GM21717 (cell line): ENCODE data around the gene NACA2.
"Not testable (repeated sequence)": the region's sequence is repeated elsewhere in the genome, so short reads cannot be mapped to it uniquely, and the experiment has no call there.

Experiments used
- ATAC-seq: cut with Tn5 transposase; IDR thresholded peaks from one replicate; pipeline ENCODE4 v1.9.1; 2021; ENCODE audit warnings: mild to moderate bottlenecking, moderate library complexity; ENCODE audit not compliant: unreplicated experiment

NACA2 gene

DNA sequence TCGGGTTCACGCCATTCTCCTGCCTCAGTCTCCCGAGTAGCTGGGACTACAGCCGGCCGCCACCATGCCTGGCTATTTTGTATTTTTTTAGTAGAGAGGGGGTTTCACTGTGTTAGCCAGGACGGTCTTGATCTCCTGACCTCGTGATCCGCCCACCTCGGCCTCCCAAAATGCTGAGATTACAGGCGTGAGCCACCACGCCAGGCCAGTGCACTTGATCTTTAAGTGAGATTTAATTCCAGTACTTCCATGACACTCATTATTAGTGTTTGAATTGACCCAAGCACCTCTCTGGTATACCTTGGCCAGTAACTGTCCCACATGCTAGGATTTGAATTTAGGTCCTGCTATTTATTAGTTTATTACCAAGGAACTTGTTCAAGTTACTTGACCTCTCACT, 38.5 kb downstream of the NACA2 start:
- not testable (repeated sequence) for ATAC-seq

DNA sequence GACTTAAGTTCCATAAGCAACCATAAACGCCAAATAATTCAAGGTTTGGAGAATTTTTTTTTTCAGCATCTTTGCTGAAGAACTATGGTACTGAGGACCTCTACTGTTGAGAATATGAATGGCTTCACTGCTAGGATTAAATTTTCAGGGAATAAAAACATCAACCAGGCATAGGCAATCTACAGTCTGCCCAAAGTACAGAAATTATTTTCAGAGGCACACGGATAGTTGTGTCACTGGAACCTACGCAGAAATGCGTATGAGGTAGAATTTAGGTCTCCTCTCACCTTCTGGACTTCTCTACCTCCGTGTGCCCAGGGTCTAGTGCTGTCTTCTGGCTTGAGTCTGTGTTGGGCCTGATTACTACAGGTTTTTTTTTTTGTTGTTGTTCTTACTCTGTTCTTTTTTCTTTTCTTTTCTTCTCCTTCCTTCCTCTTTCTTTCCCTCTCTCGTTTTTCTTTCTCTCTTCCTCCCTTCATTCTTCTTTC, 39.7 kb downstream of the NACA2 start:
- ATAC-seq, result no peak

DNA sequence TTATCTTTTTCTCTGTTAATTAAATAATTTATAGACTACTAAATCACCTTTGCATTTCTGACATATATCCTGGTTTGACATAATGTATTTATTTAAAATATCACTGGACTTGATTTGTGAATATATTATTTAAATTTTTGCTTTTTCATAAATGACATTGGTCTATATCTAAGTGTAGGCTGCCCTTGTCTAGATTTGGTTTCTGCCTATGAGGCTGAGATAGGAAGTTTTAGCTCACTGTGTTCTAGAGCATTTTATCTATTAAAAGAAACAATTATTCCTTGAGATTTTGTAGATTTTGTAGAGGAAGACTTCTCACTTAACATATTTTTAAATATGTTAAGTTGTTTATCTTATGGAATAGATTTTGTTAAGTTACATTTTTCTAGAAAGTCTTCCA, 43.9 kb downstream of the NACA2 start:
- ATAC-seq, result no peak

DNA sequence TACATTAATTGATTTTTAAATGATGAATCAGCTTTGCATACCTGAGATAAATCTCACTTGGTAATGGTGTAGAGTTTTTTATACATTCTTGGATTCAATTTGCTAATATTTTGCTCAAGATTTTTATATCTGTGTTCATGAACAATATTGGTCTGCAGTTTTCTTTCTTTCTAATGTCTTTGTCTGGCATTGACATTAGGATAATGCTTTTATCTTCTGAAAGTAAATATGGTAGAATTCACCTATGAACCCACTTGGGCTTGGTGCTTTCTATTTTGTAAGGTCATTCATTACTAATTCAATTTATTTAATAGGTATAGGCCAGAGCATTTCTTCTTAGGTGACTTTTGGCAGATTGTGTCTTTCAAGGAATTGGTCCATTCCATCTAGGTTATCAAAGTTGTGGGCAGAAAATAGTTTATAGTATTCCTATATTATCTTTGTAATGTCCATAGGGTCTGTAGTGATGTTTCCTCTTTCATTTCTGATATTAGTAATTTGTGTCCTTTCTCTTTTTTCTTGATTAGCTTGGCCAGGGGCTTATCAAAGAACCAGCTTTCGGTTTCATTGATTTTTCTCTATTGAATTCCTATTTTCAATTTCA, 45.6 kb downstream of the NACA2 start:
- ATAC-seq, result no peak

DNA sequence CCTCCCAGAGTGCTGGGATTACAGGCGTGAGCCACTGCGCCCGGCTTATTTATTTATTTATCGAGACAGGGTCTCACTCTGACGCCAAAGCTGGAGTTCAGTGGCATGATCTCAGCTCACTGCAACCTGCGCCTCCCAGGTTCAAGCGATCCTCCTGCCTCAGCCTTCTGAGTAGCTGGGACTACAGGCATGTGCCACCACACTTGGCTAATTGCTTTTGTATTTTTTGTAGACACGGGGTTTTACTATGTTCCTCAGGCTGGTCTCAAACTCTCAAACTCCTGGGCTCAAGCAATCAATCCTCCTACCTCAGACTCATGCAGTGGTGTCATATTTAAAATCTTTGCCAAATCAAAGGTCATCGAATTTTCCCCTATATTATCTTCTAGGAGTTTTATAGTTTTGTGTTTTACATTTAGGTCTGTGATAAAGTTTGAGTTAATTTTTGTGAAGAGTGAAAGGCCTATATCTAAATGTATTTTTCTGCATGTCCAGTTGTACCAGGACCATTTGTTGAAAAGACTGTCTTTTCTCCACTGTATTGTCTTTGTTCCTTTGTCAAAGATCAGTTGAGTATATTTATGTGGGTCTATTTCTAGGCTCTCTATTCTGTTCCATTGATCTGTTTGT, 47.1 kb downstream of the NACA2 start:
- ATAC-seq, result no peak

DNA sequence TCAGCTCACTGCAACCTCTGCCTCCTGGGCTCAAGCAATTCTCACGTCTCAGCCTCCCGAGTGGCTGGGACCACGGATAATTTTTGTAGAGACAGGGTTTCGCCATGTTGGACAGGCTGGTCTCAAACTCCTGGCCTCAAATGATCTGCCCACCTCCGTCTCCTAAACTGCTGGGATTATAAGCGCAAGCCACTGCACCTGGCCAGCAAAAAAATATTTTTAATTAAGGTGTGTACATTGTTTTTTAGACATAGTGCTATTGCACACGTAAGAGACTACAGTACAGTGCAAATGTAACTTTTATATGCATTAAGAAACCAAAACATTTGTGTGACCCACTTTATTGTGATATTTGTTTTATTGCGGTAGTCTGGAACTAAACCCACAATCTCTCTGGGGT, 49.0 kb downstream of the NACA2 start:
- no peak for ATAC-seq

DNA sequence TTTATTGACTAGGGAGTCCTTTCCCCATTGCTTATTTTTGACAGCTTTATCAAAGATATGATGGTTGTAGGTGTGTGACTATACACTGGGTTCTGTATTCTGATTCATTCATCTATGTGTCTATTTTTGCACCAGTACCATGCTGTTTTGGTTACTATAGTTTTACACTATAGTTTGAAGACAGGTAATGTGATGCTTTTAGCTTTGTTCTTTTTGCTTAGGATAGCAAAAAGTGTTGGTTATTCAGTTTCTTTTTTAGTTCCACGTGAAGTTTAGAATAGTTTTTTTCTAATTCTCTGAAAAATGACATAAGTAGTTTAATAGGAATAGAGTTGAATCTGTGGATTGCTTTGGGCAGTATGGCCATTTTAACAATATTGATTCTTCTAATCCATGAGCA, 50.1 kb downstream of the NACA2 start:
- ATAC-seq, result no peak
